Hematopoietic multipotent progenitor cell treated with erythropoietin and hydrocortisone succinate and interleukin-3 and kit ligand, for 15 days (in vitro differentiated cells): ENCODE data around the gene KCNIP3.
"Not testable (repeated sequence)": the region's sequence is repeated elsewhere in the genome, so short reads cannot be mapped to it uniquely, and the experiment has no call there.

ENCODE experiments used
- DNase-seq: peaks from one replicate; pipeline ENCODE4 v3.0.0-alpha.2; 2015; ENCODE audit warnings: low spot score

Gene KCNIP3

DNA sequence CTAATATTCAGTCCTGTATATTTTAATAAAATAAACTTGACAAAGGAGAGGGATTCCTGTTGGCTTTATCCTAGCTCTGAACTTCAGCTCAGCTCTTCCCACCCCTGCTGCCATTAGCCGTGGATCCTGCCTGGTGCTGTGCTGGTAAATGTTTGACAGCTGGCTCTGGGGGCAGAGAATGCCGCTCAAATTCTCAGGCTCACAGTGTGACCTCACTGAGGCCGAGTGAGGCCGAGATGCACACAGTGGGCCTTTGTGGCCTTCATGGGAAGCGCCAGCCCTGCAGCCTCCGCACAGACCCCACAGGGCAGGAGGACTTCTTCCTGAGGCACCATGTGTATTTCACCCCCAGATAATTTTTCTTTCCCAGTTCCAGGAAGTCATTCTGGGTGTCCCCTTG is 88.9 kb downstream of the KCNIP3 start:
- DNase-seq: no peak

DNA sequence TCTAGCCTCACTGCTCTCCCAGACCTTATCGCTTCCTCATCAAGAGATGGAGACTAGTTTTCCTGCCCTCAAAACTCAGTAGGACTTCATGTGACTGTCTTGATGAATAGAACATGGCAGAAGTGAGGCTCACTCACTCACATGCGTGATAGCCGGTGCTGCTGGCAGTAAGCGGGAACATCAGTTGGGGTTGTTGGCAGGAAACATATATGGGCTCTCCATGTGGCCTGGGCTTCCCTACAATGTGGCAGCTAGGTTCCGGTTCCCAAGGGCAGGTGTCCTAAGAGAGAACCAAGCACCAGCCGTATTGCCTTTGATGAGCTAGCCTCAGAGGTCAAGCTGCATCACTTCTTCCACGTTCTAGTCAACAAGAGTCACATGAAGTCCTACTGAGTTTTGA is 90.2 kb downstream of the KCNIP3 start:
- DNase-seq: no peak

DNA sequence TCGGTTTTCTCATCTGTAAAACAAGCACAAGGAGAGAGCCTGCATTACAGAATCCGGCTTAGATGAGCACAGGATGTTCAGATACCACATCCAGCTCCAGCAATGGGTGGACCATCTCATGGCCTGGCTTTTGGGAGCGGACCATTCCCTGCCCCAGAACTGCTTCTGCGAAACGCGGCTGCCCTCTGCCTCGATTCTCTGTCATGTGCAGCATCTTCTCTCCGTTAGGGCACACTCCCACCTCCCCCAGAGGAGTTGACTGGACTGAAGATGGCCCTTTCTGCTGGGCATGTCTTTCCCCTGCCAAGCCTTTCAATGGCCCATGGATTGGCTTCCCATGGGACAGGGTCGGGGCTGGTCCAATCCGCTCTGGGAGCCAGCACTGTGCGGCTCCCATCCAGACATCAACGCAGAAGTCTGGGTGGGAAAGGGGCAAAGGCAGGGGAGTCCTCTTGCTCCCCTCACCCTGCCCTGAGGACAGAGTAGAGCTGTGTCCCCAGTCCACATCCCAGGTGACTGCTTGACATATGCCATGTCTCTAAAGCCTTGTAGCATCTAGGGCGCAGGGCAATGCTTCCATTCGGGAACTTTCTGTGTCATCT is 91.0 kb downstream of the KCNIP3 start:
- no peak for DNase-seq

DNA sequence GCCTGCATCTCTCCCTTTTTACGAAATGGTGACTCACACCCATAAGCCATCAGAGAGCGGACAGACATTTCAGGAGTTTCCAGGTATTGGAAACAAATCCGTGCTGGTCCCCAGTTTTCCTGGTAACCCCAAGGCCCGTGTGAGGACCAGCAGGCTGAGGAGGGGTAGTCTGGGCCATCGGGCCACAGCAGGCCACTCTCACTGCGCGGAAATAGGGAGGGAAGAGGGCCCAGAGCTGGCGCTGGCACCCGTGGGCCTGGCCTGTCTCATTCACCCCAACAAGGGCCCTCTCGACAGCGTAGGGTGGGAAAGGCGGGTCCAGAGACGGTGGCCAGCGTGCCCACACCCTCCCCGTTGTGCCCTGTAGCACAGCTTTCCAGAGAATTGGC is 91.7 kb downstream of the KCNIP3 start:
- DNase-seq: no peak

DNA sequence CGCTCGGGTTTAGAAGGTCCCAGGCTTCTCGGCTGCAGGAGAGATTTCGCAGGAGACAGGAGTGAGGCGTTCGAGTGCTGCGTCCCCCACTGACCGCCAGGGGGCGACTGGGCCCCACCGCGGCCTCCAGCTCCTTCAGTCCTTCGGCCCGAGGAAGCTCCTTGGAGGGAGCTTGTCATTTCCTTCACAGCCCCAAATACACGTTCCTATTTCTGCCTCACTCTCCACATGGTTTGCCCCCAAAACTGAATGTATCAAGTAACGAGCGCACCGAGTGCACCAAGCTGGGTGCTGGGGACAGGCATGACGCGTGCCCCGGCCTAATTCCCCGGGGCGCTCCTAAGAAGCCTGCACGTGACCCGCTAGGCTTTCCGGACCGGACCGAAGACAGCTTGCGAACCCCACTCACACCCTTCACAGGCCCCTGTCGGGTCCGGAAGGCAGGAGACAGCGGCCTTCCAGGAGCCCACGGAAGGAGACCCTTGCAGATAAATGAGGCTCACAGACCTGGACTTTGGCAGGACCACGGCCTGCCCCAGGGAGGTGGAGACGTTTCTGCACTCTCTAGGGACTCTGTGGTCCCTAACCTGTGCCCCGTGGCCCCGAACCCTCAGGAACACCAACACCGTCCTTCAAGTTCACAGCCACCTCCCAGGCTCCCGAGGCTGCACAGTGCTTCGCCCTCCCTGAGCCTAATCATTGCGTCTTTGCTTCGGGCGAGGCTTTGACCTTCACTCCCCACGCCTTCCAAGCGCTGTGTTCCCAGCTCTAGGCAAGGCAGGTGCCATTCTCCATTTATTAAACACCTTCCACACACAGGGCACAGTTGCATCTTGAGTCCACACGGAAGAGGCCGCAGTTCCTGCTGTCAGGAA is 92.3 kb downstream of the KCNIP3 start:
- peak; percentile 44 for DNase-seq

DNA sequence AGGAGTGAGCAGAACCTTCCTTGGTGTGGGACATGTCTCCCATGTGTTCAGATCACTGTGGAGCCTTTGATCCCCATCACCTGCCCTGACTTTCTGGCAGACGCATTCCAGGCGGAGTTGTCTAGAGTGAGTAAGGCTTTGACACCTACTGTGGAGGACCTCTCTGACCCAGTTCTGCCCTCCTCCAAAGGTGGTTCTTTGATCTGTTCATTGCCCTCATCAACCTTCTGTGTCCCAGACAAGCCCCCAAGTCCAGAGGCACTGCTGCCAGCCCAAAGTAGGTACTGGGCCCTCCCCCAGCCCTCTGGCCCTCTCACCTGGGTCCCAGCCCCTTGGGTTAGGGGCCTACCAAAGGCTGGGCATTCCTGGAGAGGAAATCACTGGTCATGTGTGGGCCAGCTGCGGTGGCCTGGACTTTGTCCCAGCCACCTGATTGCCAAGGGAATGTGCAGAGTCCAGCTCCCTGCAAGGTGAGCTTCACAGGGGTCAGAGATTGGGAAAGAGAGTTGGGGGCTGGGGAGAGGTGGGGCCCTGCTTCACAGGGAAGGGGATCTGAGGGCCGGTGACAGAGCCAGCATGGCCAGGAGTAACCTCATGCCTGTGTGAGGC is 93.2 kb downstream of the KCNIP3 start:
- no peak for DNase-seq

DNA sequence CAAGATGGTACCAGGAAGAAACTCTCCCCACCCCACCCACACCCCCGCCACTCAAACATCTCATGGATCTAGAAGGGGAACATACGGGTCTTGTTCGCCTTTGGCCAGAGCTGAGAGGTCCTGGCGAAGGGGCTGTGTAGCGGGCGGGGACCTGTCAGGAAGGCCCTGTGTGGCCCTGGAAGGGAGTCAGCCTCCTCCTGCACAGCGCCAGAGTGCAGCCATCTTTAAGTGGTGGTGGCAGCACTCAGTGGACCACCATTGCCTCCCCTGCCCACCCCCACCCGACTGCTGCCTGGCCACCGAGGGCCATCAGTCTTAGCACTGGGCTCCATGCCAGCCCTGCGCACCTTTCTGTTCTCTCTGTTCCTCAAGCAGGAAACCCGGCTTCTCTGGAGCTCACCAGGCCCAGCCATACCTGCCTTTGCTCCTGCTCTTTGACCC is 93.8 kb downstream of the KCNIP3 start:
- DNase-seq: no peak

DNA sequence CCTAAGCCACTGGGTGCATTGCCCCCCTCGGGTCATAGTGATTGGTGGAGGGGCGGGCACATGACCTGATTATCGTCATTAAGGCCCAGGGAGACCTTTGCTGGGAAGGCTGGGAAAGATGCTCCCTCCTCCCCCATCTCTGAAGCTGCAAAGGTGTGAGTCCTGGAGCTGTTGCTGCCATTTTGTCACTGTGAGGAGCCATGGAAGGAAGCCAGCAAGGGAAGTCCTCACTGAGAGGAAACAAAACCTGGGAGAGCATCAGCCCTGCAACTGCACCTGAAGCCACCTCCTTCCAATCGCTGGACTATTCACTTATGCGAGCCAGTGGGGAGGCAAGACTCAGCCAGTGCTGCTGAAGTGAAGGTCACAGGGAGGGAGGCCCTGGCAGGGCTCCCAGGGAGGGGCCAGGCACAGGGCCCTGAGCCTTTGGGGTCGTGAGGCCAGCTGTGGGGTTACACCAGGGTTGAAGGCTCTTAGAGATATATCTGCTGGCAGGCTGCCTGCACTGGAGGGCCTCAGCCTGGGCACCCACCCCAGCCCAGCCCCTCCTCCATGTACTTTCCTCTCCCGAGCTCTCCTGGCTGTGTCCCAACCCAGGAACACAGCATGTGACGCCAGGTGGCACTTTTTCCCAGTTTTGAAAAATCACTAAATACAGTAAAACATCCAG is 94.6 kb downstream of the KCNIP3 start:
- no peak for DNase-seq

DNA sequence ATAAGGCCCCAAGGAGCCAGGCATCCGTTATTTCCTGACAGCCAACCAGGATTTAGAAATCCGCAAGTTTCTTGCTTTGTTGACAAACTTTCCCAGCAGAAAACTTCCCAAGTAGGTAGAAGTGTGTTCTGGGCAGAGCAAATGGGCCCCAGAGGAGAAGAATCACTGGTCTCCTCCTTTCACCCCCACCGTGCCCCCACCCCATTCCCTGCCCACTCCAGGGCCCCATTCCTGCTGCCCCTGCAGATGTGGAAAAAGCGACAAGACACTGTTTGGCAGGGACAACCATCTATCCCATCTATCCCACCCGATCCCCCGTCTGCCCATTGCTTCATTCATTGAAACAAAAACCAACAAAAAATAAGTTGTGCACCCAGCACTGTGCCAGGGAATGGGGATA is 95.2 kb downstream of the KCNIP3 start:
- no peak for DNase-seq

DNA sequence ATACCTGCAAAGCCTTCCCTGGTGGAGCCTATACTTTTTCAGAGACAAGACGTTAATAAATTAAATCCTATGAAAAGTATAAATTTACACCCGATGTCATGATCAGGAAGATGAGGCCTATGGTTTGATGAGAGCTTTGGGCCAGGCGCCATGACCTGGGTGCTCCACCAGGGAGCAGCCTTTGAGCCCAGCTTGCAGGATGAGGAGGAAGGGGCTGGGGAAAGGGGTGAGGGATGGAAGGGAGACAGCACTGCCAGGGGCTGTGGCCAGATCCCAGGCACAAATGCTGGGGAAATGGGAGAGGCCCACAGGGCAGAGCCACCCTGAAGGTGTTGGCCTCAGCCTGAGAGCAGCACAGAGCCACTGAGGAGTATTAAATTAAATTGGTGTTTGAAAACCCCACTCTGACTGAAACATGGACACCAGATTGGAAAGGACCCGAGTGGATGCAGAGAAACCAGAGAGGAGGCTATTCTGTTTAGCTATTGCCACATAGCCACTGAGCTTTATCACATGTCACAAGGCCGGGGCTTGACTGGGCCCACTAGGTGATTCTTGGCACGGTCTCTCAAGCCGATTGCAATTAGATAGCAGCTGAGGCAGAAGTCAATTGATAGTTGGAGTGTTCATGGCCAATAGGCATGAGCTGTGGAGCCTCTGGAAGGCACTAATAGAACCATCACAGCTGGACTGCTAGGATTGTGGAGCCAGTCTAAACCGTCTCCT is 95.7 kb downstream of the KCNIP3 start:
- DNase-seq: no peak

DNA sequence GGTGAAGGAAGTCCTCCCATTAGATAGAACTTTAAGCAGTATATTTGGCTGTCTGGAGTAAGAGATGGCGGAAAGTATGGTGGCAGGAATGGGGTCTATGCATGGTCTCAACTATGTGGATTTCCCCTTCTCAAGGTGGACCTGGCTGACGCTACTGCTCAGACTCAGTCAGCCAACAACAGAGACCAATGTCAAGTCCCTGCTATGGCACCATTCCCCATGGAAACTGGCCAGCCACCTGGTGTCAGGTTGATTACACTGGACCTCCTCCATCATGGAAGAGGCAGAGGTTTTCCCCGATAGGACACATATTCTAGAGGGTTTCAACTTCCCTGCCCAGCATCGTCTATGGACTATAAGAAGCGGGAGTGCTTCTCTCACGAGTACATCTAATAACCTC is 96.8 kb downstream of the KCNIP3 start:
- DNase-seq: no peak

DNA sequence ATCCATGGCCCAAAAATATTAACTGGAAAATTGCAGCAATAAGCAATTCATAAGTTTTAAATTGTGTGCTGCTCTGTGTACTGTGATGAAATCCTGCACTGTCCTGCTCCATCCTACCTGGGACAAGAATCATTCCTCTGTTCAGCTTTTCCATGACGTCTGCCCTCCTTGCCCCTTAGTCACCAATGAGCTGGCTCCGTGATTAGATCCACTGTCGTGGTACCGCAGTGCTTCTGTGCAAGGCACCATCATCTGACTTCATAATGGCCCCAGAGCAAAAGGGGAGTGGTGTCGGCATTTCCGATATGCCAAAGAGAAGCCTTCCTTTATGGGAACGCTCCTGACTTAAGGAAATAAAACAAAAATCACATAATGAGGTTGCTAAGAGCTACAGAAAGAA is 101.9 kb downstream of the KCNIP3 start:
- no peak for DNase-seq

DNA sequence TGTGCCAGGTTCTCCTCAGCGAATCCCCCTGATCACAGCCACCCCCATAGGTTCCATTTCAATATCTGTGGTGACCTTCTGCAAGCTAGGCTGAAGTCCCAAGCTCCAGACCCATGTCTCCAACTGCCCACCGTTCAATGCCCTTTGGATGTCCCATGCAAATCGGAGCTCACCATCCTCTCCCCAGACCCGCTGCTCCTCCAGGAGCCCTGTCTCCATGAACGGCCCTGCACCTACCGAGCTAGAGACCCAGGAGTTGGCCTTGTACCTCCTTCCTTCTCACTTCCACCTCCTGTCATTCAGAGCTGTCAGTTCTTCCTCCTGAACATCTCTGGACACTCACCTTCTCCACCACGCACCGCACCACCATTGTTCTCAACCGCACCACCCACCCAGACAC is 104.3 kb downstream of the KCNIP3 start:
- DNase-seq: no peak

DNA sequence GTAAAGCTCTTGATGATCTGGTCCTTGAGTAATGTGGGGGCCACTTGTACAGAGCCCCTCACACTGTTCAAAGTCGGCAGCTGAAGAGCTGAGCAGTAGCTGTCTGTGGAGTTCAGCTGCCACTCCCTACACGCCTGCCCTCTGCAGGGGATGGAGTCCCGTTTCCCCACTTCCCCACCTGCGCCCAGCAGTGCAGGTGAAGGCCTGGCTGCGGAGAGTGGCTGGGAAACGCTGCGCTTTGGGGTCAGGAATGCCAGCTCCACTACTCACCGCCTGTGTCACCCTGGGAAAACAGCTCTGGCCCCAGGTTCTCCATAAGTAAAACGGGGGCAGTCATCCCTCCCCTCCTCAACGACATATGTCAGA is 104.8 kb downstream of the KCNIP3 start:
- DNase-seq: peak; percentile 5

DNA sequence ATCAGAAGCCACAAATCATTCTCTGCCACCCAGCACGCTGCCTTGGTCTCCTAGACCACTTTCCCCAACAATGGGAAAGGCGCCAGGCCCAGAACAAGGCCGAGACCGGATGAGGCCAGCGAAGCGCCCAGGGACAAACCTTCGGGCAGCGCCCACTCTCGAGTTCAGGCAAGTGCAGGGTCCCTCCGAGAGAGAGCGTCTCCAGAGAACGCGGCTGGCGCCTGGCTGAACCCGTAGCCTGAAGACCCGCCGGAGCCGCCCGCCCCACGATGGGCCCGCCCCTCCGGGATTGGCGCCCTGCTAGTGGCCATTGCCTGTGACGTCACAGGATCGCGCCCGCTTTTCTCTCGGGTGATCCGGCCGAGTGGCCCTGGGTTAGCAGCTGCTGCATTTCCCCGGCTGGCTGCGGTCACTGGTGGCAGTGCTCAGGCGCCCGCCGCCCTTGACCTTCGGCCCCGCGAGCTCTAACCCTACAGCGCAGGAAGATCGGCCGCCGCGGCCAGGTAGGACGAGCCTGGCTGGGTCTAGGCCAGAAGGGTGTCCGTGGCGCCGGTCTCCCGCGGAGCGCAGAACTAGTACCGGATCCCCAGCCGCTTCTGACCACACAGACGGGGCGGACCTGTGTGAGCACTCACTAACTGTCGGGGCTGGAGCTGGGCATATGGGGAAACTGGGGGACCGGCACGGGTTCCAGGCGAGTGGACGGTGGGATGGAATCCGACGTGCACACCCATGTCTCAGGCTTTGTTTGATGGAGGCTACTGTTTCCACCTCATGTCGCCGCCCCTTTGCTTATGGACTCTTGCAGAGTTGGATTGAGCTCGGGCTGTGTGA is 105.4 kb downstream of the KCNIP3 start, which contains the start of gene FAHD2A:
Gene FAHD2A (plus strand): TSS at position 339 of the 834 bp plus-strand sequence. CDS start 2,851 bp downstream, outside the sequence.
- peak; percentile 89 for DNase-seq

DNA sequence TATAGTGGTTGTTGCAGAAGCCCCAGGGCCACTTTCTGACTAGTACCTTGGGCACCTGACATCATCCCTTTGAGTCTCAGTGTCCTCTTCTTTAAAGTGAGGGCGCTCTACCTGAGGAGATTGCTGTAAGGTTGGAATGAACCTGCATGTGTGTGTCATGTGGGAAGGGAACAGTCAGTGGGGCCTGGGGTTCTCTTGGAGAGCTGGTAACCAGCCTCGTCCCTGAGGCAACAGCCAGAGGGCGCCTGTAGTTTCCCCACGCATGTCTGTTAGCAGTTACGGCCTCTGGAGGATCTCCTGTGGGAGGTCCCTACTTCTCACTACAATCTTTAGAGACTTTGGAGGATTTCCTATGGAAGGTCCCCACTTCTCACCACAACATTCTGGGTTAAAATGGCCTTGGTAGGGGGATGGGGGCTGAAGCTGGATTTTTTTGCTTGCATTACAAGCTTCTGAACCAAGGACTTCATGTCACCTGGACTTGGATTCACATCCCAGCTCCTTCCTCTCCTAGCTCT is 106.1 kb downstream of the KCNIP3 start:
- peak; percentile 29 for DNase-seq

DNA sequence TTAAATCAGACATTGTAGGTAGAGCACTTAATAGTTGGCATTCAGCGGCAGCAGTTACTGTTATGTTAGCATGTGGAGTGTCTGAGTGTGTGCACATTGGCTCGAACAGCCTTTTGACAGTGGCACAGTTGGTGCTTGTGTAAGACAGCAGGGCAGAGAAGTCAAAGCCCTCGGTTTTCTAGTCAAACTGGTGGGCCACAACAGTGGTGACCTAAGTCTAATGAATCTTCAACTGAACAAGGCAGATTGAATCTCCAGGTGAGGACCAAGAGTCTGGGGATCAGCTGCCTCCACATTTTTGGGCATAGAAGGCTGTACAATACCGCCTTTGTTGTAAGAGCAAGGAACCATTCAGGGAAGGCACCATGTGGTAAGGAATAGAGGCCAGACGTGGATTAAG is 106.7 kb downstream of the KCNIP3 start:
- DNase-seq: not testable (repeated sequence)

DNA sequence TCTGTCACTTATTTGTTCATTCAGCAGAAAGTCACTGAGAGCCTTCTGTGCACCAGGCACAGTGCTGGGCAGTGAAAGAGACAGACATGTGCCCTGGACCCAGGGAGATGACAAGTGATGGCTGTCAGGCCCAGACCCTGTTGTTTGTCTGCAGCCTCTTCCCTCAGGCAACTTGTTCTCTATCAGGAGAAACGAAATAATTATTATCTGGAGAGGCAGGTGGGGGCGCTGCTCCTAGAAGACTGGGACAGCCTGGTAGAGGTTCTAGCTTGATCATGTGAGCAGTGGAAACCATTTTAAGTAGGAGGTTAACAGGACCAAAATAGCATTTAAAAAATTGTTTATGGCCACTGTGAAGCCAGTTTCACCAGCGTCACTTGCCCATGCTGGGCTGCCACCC is 107.5 kb downstream of the KCNIP3 start:
- DNase-seq: not testable (repeated sequence)

DNA sequence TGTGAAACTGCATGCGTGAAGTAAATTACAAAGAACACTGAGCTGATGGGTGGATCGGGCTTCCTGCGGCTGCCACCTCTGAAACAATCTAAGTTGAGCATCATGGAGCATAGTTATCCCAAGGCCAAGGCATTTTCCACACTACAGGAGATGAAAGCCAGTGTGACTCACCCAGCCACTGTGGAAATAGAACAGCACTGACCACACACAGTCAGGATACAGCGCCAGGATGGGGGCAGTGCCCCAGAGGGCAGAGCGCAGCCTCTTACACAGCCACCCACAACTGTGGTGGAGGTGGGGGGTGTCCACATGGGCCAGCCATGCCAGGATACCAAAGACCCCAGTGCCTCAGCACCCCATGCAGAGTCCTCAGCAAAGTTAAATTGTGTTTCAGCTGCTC is 114.1 kb downstream of the KCNIP3 start:
- not testable (repeated sequence) for DNase-seq

DNA sequence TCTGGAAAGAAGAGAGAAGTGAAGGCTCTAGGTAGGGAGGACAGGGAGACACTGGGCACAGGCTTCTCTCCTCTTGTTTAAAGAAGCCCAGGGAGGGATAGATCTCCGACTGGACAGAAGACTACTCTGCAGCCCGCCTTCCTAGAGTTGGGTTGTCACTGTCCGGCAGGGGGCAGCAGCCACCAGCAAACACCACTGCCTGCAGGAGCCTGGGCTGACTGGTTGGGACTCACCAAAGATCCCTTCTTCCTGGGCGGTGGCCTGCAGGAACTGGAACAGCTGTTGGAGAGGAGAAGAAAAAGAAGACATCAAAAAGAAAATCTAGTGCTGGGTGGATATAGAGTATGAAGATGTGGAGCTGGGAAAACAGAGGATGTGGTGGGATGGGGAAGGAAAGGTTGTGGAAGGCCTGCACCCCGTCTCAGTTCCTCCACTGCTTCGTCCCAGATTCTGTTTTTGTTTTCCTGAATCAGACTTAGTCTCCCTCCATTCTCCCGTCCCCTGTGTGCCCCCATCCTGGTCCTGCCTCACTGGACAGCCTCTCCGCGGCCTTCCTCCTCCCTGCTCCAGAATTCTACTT is 117.0 kb downstream of the KCNIP3 start:
- peak; percentile 53 for DNase-seq
